H1 (cell line): ENCODE results near the gene SH2B3. TPM values are rescaled to one million over a fixed set of nuclear protein-coding genes. Genes with fewer than 3 reads are reported as not detected.

Source experiments
- CTCF ChIA-PET: fragments of 300-600 bp; sonication (Branson Sonifier 250); formaldehyde crosslinking; loops from one replicate; lab custom pipeline; 2021; ENCODE audit not compliant: partially characterized antibody; lab: Charles Lee
- POLR2A ChIA-PET: fragments of 300-600 bp; sonication (Branson Sonifier 250); formaldehyde crosslinking; loops from one replicate; lab custom pipeline; 2021; ENCODE audit warnings: inconsistent platforms; ENCODE audit not compliant: partially characterized antibody; lab: Charles Lee
- DNase-seq, 2 experiments: peaks; one replicate each; pipeline versions ENCODE4 v3.0.0 to v3.0.0-alpha.2; 2010 to 2022; ENCODE audit warnings: low spot score in 2 of 2, low read depth in 1 of 2, mixed read lengths in 1 of 2
- FAIRE-seq: peaks from 2 replicates; lab custom pipeline; 2011; peaks lifted over from hg19 to GRCh38; lab: Jason Lieb, UNC
- H2AFZ ChIP-seq: 2 replicates; pipeline ENCODE4 v1.8.1; 2012; ENCODE audit warnings: low read length, inconsistent platforms
- H2AK5ac ChIP-seq: 2 replicates; pipeline ENCODE4 v1.6.1; 2013; ENCODE audit warnings: low read depth, low read length
- H2BK120ac ChIP-seq: replicated peaks from 2 replicates; pipeline ENCODE3; 2013; ENCODE audit warnings: low read depth, low read length, inconsistent platforms
- H2BK12ac ChIP-seq: 2 replicates; pipeline ENCODE4 v1.6.1; 2013; ENCODE audit warnings: low read depth, low read length
- H2BK15ac ChIP-seq: 2 replicates; pipeline ENCODE4 v1.6.1; 2013; ENCODE audit warnings: low read length
- H2BK20ac ChIP-seq: 2 replicates; pipeline ENCODE4 v1.6.1; 2013; ENCODE audit warnings: low read length
- H2BK5ac ChIP-seq: 2 replicates; pipeline ENCODE4 v1.6.1; 2013; ENCODE audit warnings: low read depth, low read length
- H3K14ac ChIP-seq: 2 replicates; pipeline ENCODE4 v1.6.1; 2013; ENCODE audit warnings: inconsistent platforms; ENCODE audit not compliant: insufficient read length
- H3K18ac ChIP-seq: 2 replicates; pipeline ENCODE4 v1.6.1; 2013; ENCODE audit warnings: low read length; ENCODE audit errors: extremely low read depth
- H3K23ac ChIP-seq: 2 replicates; pipeline ENCODE4 v1.6.1; 2013; ENCODE audit warnings: inconsistent platforms; ENCODE audit not compliant: insufficient read length
- H3K23me2 ChIP-seq: 2 replicates; pipeline ENCODE4 v1.6.1; 2013; ENCODE audit warnings: low read depth, low read length
- H3K27ac ChIP-seq: 2 replicates; pipeline ENCODE4 v1.6.1; 2011; ENCODE audit warnings: low read depth, low read length, inconsistent platforms
- H3K27me3 ChIP-seq, 4 experiments: replicated peaks in 1 of 4; 1 replicate in 1 of 4; 2 replicates in 3 of 4; pipeline versions ENCODE4 v1.6.1 to v1.8.1; 2011 to 2013; ENCODE audit warnings: low read length in 3 of 4, mild to moderate bottlenecking in 3 of 4, inconsistent platforms in 2 of 4, mixed read lengths in 2 of 4, moderate library complexity in 1 of 4; ENCODE audit not compliant: control insufficient read depth in 3 of 4, insufficient read depth in 3 of 4; ENCODE audit errors: extremely low read depth in 1 of 4
- H3K36me3 ChIP-seq, 4 experiments: 2 replicates each; pipeline versions ENCODE4 v1.6.1 to v1.8.1; 2011 to 2013; ENCODE audit warnings: mild to moderate bottlenecking in 4 of 4, low read length in 3 of 4, moderate library complexity in 2 of 4, control low read depth in 1 of 4, inconsistent platforms in 1 of 4; ENCODE audit not compliant: insufficient read depth in 4 of 4, control insufficient read depth in 2 of 4
- H3K4ac ChIP-seq: replicated peaks from 2 replicates; pipeline ENCODE3; 2013; ENCODE audit warnings: low read length, low read depth, mixed read lengths, inconsistent platforms; ENCODE audit not compliant: insufficient read length
- H3K4me1 ChIP-seq, 4 experiments: replicated peaks in 1 of 4; 1 replicate in 1 of 4; 2 replicates in 3 of 4; pipeline versions ENCODE4 v1.6.1 to v1.8.1; 2011 to 2013; ENCODE audit warnings: low read length in 3 of 4, inconsistent platforms in 2 of 4, mixed read lengths in 1 of 4; ENCODE audit not compliant: insufficient read depth in 4 of 4, control insufficient read depth in 3 of 4
- H3K4me2 ChIP-seq, 2 experiments: 2 replicates each; pipeline versions ENCODE4 v1.6.1 to v1.8.1; 2011 to 2013; ENCODE audit warnings: low read depth in 2 of 2, low read length in 2 of 2, control low read depth in 1 of 2, inconsistent platforms in 1 of 2, mild to moderate bottlenecking in 1 of 2; ENCODE audit not compliant: insufficient read depth in 1 of 2
- H3K4me3 ChIP-seq, 4 experiments: fragments of 200-600, 300-600 bp in 1 of 4; sonication (generic), shearing (Covaris generic), sonication (Bioruptor Twin) in 1 of 4; 2 replicates each; pipeline versions ENCODE4 v1.5.1 to v1.8.1; 2011 to 2016; ENCODE audit warnings: low read length in 4 of 4, low read depth in 3 of 4, control low read depth in 2 of 4, inconsistent platforms in 2 of 4, mild to moderate bottlenecking in 2 of 4, mixed read lengths in 1 of 4, moderate library complexity in 1 of 4; ENCODE audit not compliant: insufficient read depth in 2 of 4; ENCODE audit errors: extremely low read depth in 1 of 4
- H3K56ac ChIP-seq: replicated peaks from 2 replicates; pipeline ENCODE3; 2013; ENCODE audit warnings: low read depth, mild to moderate bottlenecking, mixed read lengths, low read length, inconsistent platforms; ENCODE audit not compliant: insufficient read length
- H3K79me1 ChIP-seq: 2 replicates; pipeline ENCODE4 v1.6.1; 2013; ENCODE audit warnings: low read depth, low read length, control low read depth
- H3K79me2 ChIP-seq, 2 experiments: 2 replicates each; pipeline versions ENCODE4 v1.6.1 to v1.8.1; 2012 to 2013; ENCODE audit warnings: low read length in 2 of 2, mild to moderate bottlenecking in 2 of 2, inconsistent platforms in 1 of 2; ENCODE audit not compliant: insufficient read depth in 2 of 2, control insufficient read depth in 1 of 2
- H3K9ac ChIP-seq, 4 experiments: replicated peaks in 1 of 4; 1 replicate in 1 of 4; 2 replicates in 3 of 4; pipeline versions ENCODE4 v1.6.1 to v1.8.1; 2011 to 2013; ENCODE audit warnings: low read depth in 3 of 4, low read length in 3 of 4, control low read depth in 2 of 4, mild to moderate bottlenecking in 2 of 4, moderate library complexity in 2 of 4, inconsistent platforms in 1 of 4; ENCODE audit errors: extremely low read depth in 1 of 4
- H3K9me3 ChIP-seq, 2 experiments: 2 replicates each; pipeline versions ENCODE4 v1.6.1 to v1.8.1; 2012 to 2013; ENCODE audit warnings: mild to moderate bottlenecking in 2 of 2, moderate library complexity in 2 of 2, control low read depth in 1 of 2, inconsistent platforms in 1 of 2, low read depth in 1 of 2, low read length in 1 of 2, mixed read lengths in 1 of 2; ENCODE audit not compliant: insufficient read depth in 2 of 2
- H4K20me1 ChIP-seq, 2 experiments: replicated peaks in 1 of 2; 2 replicates each; pipeline versions ENCODE3 to v1.8.1; 2011 to 2013; ENCODE audit warnings: inconsistent platforms in 2 of 2, low read length in 2 of 2, mild to moderate bottlenecking in 1 of 2; ENCODE audit not compliant: insufficient read depth in 2 of 2, control insufficient read depth in 1 of 2
- H4K5ac ChIP-seq: 2 replicates; pipeline ENCODE4 v1.6.1; 2013; ENCODE audit warnings: low read length, low read depth, mixed read lengths, inconsistent platforms; ENCODE audit not compliant: insufficient read length
- H4K8ac ChIP-seq: 2 replicates; pipeline ENCODE4 v1.8.0; 2013; ENCODE audit warnings: mild to moderate bottlenecking, moderate library complexity, low read length, inconsistent platforms; ENCODE audit not compliant: insufficient read depth; ENCODE audit errors: extremely low read depth
- H4K91ac ChIP-seq: replicated peaks from 2 replicates; pipeline ENCODE3; 2013; ENCODE audit warnings: low read length, mixed read lengths, inconsistent platforms; ENCODE audit not compliant: insufficient read length
- HDAC6 ChIP-seq: IDR thresholded peaks from one replicate; pipeline ENCODE4 v1.7.1; 2012; ENCODE audit warnings: low read depth, mild to moderate bottlenecking, inconsistent platforms, low read length, moderate library complexity
- JUND ChIP-seq: IDR thresholded peaks from 2 replicates; pipeline ENCODE4 v1.6.1; 2011; ENCODE audit warnings: mild to moderate bottlenecking, improper control_type of control experiment, low read length
- WGBS, 2 experiments: shearing (Covaris generic) in 1 of 2; methylation state at CpG; one replicate each; pipeline versions ENCODE4 v1.1.6 to v1.1.7; 2013 to 2015; ENCODE audit warnings: low lambda C conversion rate in 2 of 2, mixed read lengths in 2 of 2, inconsistent platforms in 1 of 2, low coverage in 1 of 2, missing lambda C conversion rate in 1 of 2; ENCODE audit not compliant: insufficient replicate concordance in 2 of 2, insufficient coverage in 1 of 2, insufficient read length in 1 of 2; ENCODE audit errors: extremely low coverage in 1 of 2, missing lambda C conversion rate in 1 of 2; 5-methylcytosine and 5-hydroxymethylcytosine counted together
- polyA plus RNA-seq, 7 experiments: library from polyadenylated mRNA; depleted of rRNA in 3 of 7; stranded (reverse) in 5 of 7; unstranded in 2 of 7; fragments of >200 nt in 5 of 7; fragments of 200-250 nt in 2 of 7; gene quantifications; 1 replicate in 5 of 7; 2 replicates in 1 of 7; 4 replicates in 1 of 7; pipeline versions ENCODE4 v1.2.1 to v1.2.3, GENCODE V29; 2011 to 2013; ENCODE audit warnings: missing spikeins in 2 of 7, mixed read lengths in 2 of 7
- total RNA-seq: library from RNA; stranded (reverse); fragmentation: NEBNext Ultra II Directional; extraction: Animal tissue kit (Norgen Biotek cat#: 25700); gene quantifications from 2 replicates; pipeline ENCODE4 v1.2.1, GENCODE V29; 2021
- TF ChIP-seq, protein P1 (sequence below): IDR thresholded peaks from 2 replicates; pipeline ENCODE4 v1.6.1; 2012; ENCODE audit warnings: inconsistent platforms

The SH2B3 gene
- total and polyA plus RNA-seq, 2 of the 8 experiments (the other 6 are each of a cell fraction or from before 2014, with no cell fraction given), result 20.8 to 34.1 TPM

GRCh38 chr12:111439657-111440151 lies 34.0 kb downstream of the SH2B3 start:
- Histone ChIP-seq H3K79me2 (peaks cover 0 to 72% of the 10 kb centered on the region in 2 experiments; a peak in 2 of 4 replicates), H3K79me1 (peaks cover 20% of the 10 kb centered on the region), H4K5ac (no peak overlapping the region), H2AK5ac (no peak overlapping the region), H3K18ac (no peak overlapping the region), H2BK20ac (no peak overlapping the region), H4K8ac (no peak overlapping the region; the same call in 1 of the 2 replicates), H3K27ac (no peak overlapping the region), H4K91ac (no peak overlapping the region), H3K23ac (no peak overlapping the region), H2BK12ac (no peak overlapping the region), H2BK120ac (no peak overlapping the region), H2BK15ac (no peak overlapping the region), H3K14ac (no peak overlapping the region), H3K4me3 (no peak overlapping the region), H3K4me2 (no peak overlapping the region), H3K36me3 (peaks cover 0 to 3% (median 0%) of the 10 kb centered on the region in 4 experiments; a peak in 1 of 8 replicates), H3K4ac (no peak overlapping the region), H3K4me1 (peaks cover 0 to 34% (median 26%) of the 10 kb centered on the region in 4 experiments; a peak in 6 of 7 replicates), H2BK5ac (no peak overlapping the region; the same call in 1 of the 2 replicates), H4K20me1 (peaks cover 29 to 34% of the 10 kb centered on the region in 2 experiments), H3K56ac (no peak overlapping the region), H3K27me3 (no peaks in the 10 kb centered on the region), H2AFZ (no peak overlapping the region), H3K9ac (no peak overlapping the region), H3K23me2 (no peaks in the 10 kb centered on the region), H3K9me3 (no peaks in the 10 kb centered on the region)
- DNase-seq (no peak), FAIRE-seq (no peak)
- POLR2A ChIA-PET, result interaction anchor here (0.6 to 1.6 kb wide), 5 partner anchors 11 to 44 kb away, joined by 3 to 5 read pairs (median 5); no protein-coding TSS in a partner anchor
- WGBS, 2 experiments, result 92% methylated on average over 5 of the region's 5 CpGs; no CpG with 5 or more reads in 1 of the 2 experiments
- CTCF ChIA-PET, result interaction anchor here (2.0 to 31.7 kb wide), 4 partner anchors 11 to 36 kb away, joined by 6 to 838 read pairs (median 134); partner anchors contain the start of gene SH2B3
- no peak for TF ChIP-seq HDAC6
- no peak for TF ChIP-seq JUND
- TF ChIP-seq, protein P1, sequence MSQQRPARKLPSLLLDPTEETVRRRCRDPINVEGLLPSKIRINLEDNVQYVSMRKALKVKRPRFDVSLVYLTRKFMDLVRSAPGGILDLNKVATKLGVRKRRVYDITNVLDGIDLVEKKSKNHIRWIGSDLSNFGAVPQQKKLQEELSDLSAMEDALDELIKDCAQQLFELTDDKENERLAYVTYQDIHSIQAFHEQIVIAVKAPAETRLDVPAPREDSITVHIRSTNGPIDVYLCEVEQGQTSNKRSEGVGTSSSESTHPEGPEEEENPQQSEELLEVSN, result no peak
